OCI-LY3 (cell line): ENCODE data around the gene KCNIP1.

Experiments used
- EZH2phosphoT487 ChIP-seq: fragments of 200-600 bp; shearing (Covaris generic); IDR thresholded peaks from 2 replicates; pipeline ENCODE4 v1.6.1; 2018; ENCODE audit warnings: antibody characterized with exemption, mixed run types, low read depth
- TF ChIP-seq, protein P1 (sequence below): fragments of 200-600, 300-600 bp; sonication (generic); IDR thresholded peaks from 2 replicates; pipeline ENCODE4 v1.5.1; 2014; ENCODE audit warnings: antibody characterized with exemption, low read length, low read depth

DNA sequence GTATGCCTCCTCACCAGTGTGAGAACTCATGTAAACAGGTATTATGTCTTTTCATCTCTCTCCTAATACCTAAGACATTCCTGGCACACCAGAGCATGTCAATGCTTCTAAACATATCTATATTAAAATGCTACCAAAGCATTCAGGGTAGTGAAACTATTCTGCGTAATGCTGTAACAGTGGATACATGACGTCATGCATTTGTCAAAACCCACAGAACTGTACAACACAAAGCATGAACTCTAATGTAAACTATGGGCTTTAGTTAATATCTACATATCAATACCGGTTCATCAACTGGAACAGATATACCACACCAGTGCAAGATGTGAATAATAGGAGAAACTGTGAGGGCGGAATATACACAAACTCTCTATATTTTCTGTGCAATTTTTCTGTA lies 207.5 kb downstream of the KCNIP1 start:
- TF ChIP-seq, protein P1, sequence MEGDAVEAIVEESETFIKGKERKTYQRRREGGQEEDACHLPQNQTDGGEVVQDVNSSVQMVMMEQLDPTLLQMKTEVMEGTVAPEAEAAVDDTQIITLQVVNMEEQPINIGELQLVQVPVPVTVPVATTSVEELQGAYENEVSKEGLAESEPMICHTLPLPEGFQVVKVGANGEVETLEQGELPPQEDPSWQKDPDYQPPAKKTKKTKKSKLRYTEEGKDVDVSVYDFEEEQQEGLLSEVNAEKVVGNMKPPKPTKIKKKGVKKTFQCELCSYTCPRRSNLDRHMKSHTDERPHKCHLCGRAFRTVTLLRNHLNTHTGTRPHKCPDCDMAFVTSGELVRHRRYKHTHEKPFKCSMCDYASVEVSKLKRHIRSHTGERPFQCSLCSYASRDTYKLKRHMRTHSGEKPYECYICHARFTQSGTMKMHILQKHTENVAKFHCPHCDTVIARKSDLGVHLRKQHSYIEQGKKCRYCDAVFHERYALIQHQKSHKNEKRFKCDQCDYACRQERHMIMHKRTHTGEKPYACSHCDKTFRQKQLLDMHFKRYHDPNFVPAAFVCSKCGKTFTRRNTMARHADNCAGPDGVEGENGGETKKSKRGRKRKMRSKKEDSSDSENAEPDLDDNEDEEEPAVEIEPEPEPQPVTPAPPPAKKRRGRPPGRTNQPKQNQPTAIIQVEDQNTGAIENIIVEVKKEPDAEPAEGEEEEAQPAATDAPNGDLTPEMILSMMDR: no peak
- no peak for TF ChIP-seq EZH2phosphoT487
